ENCODE measurements around the gene NUP85. TPM values are rescaled to one million over a fixed set of nuclear protein-coding genes. Genes with fewer than 3 reads are reported as not detected.
"Not testable (repeated sequence)": the region's sequence is repeated elsewhere in the genome, so short reads cannot be mapped to it uniquely, and the experiment has no call there.

Gene NUP85
- total RNA-seq = 10 to 100 TPM; 27.9 to 36.3 TPM
- 10 to 100 TPM; 15.2 to 31.2 TPM for polyA plus RNA-seq

GRCh38 chr17:75205037-75205792 is at the start of gene NUP85:
Gene NUP85 (plus strand): TSS chr17:75205679. CDS start chr17:75205762, 83 bp downstream.
- peak within 1 kb of the TSS; percentile 83 to 99 (median 95) for H3K4me3 ChIP-seq (ENCODE audit: low read depth in 1 of 3, low read length in 3 of 3)
- peak; percentile 94 for DNase-seq (ENCODE audit: low spot score)
- H3K9ac ChIP-seq (ENCODE audit: low read depth in 1 of 2, low read length in 2 of 2) = peak within 1 kb of the TSS; percentile 90
- TF ChIP-seq YY1 (IDR thresholded peaks at IDR 0.05) (peak; percentile 83), RXRA (IDR thresholded peaks at IDR 0.05) (peak; percentile 20 to 60), ZBTB33 (IDR thresholded peaks at IDR 0.05) (peak; percentile 90), JUND (IDR thresholded peaks at IDR 0.05) (no peak), MAX (IDR thresholded peaks at IDR 0.05) (peak; percentile 49), TAF1 (conservative IDR thresholded peaks at IDR 0.05) (peak; percentile 39), SP1 (IDR thresholded peaks at IDR 0.05) (peak; percentile 56), EGR1 (IDR thresholded peaks at IDR 0.05; ENCODE audit: low read depth in 2 of 2) (no peak), HNF4G (IDR thresholded peaks at IDR 0.05) (no peak), RAD21 (IDR thresholded peaks at IDR 0.05) (peak in 1 of 2 donors; percentile 18), FOXA1 (IDR thresholded peaks at IDR 0.05) (no peak), FOXA2 (IDR thresholded peaks at IDR 0.05) (no peak), ATF3 (IDR thresholded peaks at IDR 0.05) (no peak), NR2F2 (IDR thresholded peaks at IDR 0.05) (no peak), REST (IDR thresholded peaks at IDR 0.05) (no peak), HNF4A (conservative IDR thresholded peaks at IDR 0.05) (peak; percentile 16 to 55), GABPA (IDR thresholded peaks at IDR 0.05 in 1 of 2, conservative IDR thresholded peaks at IDR 0.05 in 1 of 2) (peak in 1 of 2 donors; percentile 56), CTCF (IDR thresholded peaks at IDR 0.05; ENCODE audit: low read depth, low read length, missing input control) (no peak)
- H3K4me1 ChIP-seq (ENCODE audit: control insufficient read depth in 4 of 4, insufficient read depth in 4 of 4, low read length in 3 of 4) = peaks cover 9 to 30% (median 19%) of the 10 kb centered on the region in 4 donors
- no peaks in the 10 kb centered on the region for H3K9me3 ChIP-seq (ENCODE audit: control insufficient read depth in 4 of 4, low read length in 3 of 4)
- no peaks in the 10 kb centered on the region for H3K27me3 ChIP-seq (ENCODE audit: control insufficient read depth in 4 of 4, insufficient read depth in 4 of 4, low read length in 3 of 4)
- peaks cover 2 to 9% (median 6%) of the 10 kb centered on the region in 4 donors for H3K36me3 ChIP-seq (ENCODE audit: control insufficient read depth in 4 of 4, insufficient read depth in 3 of 4, low read depth in 1 of 4, low read length in 3 of 4)
- H3K27ac ChIP-seq (ENCODE audit: low read depth in 1 of 2, low read length in 2 of 2) = peak within 1 kb of the TSS; percentile 93 to 94
- WGBS = under 1% methylated on average over 57 of the region's 57 CpGs

GRCh38 chr17:75158480-75158879 is 47.0 kb upstream of the NUP85 start:
- H3K27me3 ChIP-seq (ENCODE audit: control insufficient read depth in 4 of 4, insufficient read depth in 4 of 4, low read length in 3 of 4); H3K4me3 ChIP-seq (ENCODE audit: low read depth in 1 of 3, low read length in 3 of 3); H3K27ac ChIP-seq (ENCODE audit: low read depth in 1 of 2, low read length in 2 of 2); DNase-seq (ENCODE audit: low spot score); H3K9me3 ChIP-seq (ENCODE audit: control insufficient read depth in 4 of 4, low read length in 3 of 4); H3K36me3 ChIP-seq (ENCODE audit: control insufficient read depth in 4 of 4, insufficient read depth in 3 of 4, low read depth in 1 of 4, low read length in 3 of 4); H3K4me1 ChIP-seq (ENCODE audit: control insufficient read depth in 4 of 4, insufficient read depth in 4 of 4, low read length in 3 of 4); H3K9ac ChIP-seq (ENCODE audit: low read depth in 1 of 2, low read length in 2 of 2): not testable (repeated sequence)
- WGBS = 93% methylated on average over 8 of the region's 8 CpGs

Data from liver (tissue), 9 donors.